GM12873 (cell line): Measurements from ENCODE around the gene DYDC2.

ENCODE experiments used
- TF ChIP-seq, protein P1 (sequence below): IDR thresholded peaks from 2 replicates; pipeline ENCODE4 v1.5.1; 2012; ENCODE audit warnings: low read depth, mild to moderate bottlenecking, moderate library complexity, low read length, control low read depth; ENCODE audit not compliant: insufficient read depth; ENCODE audit errors: missing control alignments

Gene DYDC2

DNA sequence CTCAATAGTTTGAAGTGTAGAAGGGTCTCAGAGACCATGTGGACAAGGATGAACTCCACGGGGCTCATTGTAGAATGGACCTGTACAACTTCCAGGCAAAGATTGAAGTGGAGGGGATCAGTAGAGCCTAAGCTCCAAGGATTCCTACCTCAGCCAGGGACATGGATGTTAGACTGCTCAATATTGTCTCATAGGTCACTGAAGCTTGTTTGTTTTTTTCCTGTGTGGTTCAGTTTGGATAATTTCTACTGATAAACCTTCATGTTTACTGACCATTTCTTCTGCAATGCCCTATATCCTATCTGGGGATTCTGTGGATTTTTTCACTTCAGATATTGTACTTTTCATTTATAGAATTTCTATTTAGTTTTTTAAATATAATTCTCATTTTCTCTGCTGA, 8.9 kb downstream of the DYDC2 start:
- TF ChIP-seq, protein P1, sequence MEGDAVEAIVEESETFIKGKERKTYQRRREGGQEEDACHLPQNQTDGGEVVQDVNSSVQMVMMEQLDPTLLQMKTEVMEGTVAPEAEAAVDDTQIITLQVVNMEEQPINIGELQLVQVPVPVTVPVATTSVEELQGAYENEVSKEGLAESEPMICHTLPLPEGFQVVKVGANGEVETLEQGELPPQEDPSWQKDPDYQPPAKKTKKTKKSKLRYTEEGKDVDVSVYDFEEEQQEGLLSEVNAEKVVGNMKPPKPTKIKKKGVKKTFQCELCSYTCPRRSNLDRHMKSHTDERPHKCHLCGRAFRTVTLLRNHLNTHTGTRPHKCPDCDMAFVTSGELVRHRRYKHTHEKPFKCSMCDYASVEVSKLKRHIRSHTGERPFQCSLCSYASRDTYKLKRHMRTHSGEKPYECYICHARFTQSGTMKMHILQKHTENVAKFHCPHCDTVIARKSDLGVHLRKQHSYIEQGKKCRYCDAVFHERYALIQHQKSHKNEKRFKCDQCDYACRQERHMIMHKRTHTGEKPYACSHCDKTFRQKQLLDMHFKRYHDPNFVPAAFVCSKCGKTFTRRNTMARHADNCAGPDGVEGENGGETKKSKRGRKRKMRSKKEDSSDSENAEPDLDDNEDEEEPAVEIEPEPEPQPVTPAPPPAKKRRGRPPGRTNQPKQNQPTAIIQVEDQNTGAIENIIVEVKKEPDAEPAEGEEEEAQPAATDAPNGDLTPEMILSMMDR, result no peak

DNA sequence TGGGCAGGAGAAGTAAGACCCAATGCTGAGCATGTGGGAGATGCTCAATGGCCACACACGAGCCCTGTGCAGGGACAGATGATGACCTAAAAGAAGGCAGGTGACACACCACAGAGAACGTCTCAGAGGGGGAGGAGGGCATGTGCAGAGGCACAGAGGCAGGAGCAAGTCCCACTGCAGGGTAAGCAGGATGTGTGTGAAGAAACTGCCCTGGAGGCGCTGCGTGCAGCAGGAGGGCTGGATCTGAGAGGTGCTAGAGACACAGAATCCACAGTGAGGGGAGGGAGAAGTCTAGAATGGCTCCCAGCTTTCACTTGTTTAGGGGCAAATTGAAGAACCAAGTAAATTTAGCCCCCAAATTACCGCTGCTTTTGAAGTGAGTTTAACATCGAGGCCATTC, 14.9 kb downstream of the DYDC2 start:
- TF ChIP-seq, protein P1, result no peak

DNA sequence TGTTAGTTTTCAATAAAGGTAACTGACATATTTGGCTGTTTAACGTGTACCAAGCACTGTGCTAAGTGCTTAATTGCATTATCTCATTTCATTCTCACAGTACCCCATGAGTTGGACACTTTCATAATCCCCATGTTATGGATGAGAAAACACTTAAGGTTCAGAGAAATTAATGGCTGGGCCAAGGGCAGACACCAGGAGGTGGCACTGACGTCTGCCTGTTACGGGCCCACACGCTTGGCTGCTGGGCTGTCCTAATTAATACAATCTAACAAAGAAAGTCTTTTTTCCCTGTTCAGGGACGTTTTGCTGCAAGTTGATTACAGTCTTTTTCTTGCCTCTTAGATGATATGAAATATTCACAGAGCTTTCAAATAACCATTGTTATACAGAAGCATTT, 16.1 kb downstream of the DYDC2 start:
- TF ChIP-seq, protein P1, result no peak

DNA sequence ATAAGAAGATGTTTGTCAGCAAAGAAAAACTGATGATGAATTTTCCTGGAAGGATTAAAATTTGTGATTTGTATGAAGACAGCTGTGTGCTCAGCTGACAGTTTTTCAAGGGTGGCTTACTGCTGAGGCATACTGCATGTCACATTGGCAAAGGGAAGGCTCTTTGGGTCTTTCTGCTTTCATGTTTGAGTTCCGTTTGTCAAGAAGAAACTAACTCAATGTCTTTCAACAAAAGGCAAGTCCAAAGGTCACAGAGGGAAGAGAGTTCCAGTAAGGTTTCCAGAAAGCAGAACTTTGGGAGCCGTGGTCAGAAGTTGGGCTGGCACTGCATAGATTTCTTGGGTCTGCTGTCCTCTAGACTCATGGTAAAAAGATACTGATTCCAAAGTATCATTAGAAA, 16.9 kb downstream of the DYDC2 start:
- TF ChIP-seq, protein P1, result no peak

DNA sequence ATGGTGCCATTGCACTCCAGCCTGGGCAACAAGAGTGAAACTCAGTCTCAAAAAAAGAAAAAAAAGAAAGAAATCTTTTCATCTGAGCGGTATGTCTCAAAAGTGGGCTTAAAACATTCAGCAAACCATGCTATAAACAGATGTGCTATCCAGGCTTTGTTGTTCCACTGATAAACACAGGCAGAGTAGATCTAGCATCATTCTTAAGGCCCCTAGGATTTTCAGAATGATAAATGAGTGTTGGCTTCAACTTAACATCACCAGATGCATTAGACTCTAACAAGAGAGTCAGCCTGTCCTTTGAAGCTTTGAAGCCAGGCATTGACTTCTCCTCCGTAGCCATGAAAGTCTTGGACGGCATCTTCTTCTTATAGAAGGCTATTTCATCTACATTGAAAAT, 23.1 kb downstream of the DYDC2 start:
- TF ChIP-seq, protein P1, result no peak

DNA sequence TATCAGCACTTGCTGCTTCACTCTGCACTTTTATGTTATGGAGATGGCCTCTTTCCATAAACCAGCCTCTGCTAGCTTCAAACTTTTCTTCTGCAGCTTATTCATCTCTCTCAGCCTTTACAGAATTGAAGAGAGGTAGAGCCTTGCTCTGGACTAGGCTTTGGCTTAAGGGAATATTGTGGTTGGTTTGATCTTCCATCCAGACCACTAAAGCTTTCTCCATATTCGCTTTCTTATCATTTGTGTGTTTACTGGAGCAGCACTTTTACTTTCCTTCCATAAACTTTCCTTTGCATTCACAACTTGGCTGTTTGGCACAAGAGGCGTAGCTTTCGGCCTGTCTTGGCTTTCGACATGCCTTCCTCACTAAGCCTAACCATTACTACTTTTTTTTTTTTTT, 23.6 kb downstream of the DYDC2 start:
- TF ChIP-seq, protein P1, result no peak

DNA sequence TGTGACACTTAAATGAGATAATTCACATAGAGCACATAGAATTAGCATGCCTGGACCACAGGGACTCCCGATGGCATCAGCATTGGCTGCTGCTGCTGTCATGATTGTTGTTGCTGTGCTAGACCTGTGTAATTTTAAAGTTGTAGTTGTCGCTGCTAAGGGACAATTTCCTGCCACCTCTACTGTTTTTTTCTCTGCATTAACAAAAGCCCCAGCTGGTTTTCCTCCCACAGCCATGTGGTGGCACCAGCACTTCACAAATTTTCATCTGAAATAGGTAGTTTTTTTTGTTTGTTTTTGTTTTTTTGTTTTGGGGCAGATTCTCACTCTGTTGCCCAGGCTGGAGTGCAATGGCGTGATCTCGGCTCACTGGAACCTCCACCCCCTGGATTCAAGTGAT, 26.4 kb downstream of the DYDC2 start:
- TF ChIP-seq, protein P1, result peak; percentile 64
